WTC11 (cell line): ENCODE results near the gene CHKA. TPM values are rescaled to one million over a fixed set of nuclear protein-coding genes. Genes with fewer than 3 reads are reported as not detected.
A peak's percentile ranks its signal among the peaks of the same experiment; 100 is the strongest.

ENCODE experiments used
- ATAC-seq: fragments of 200-7000 bp; cut with Tn5 transposase; 2 replicates; pipeline ENCODE4 v1.10.0; 2021; ENCODE audit warnings: mild to moderate bottlenecking, moderate library complexity
- CTCF ChIA-PET: fragments of 300-600 bp; sonication (Branson Sonifier 250); formaldehyde crosslinking; loops from one replicate; lab custom pipeline; 2021; ENCODE audit warnings: antibody characterized with exemption; lab: Charles Lee
- POLR2A ChIA-PET: fragments of 350-600 bp; sonication (Branson Sonifier 250); formaldehyde crosslinking; loops from one replicate; lab custom pipeline; 2021; ENCODE audit warnings: antibody characterized with exemption; lab: Charles Lee
- DNase-seq: peaks from one replicate; pipeline ENCODE4 v3.0.0; 2021; ENCODE audit warnings: low spot score
- H3K27ac Mint-ChIP-seq: 2 replicates; pipeline ENCODE4 v1.8.0; 2021; ENCODE audit warnings: mixed read lengths
- H3K27me3 Mint-ChIP-seq: 2 replicates; pipeline ENCODE4 v1.8.0; 2021; ENCODE audit warnings: low read depth, mild to moderate bottlenecking, moderate library complexity, mixed read lengths
- H3K36me3 Mint-ChIP-seq: 2 replicates; pipeline ENCODE4 v1.8.0; 2021; ENCODE audit warnings: mixed read lengths
- H3K4me1 Mint-ChIP-seq: 2 replicates; pipeline ENCODE4 v1.8.0; 2022; ENCODE audit warnings: mixed read lengths
- H3K4me3 Mint-ChIP-seq: 2 replicates; pipeline ENCODE4 v1.8.0; 2021; ENCODE audit warnings: mild to moderate bottlenecking, moderate library complexity, mixed read lengths
- H3K9me3 Mint-ChIP-seq: 2 replicates; pipeline ENCODE4 v1.8.0; 2021; ENCODE audit warnings: mixed read lengths
- CTCF ChIP-seq: fragments of 200-600 bp; IDR thresholded peaks from 2 replicates; pipeline ENCODE4 v1.8.0; 2022; ENCODE audit warnings: antibody characterized with exemption
- ELF4 ChIP-seq: sonication (generic); formaldehyde crosslinking; IDR thresholded peaks from 2 replicates; pipeline ENCODE4 v1.8.1; 2022; ENCODE audit warnings: low read depth, mild to moderate bottlenecking, moderate library complexity, missing genetic modification reagents
- GRHL2 ChIP-seq: fragments of 250-450 bp; sonication (Bioruptor Pico); IDR thresholded peaks from 2 replicates; pipeline ENCODE4 v1.8.0; 2022; ENCODE audit warnings: mild to moderate bottlenecking, moderate library complexity; ENCODE audit not compliant: insufficient replicate concordance, severe bottlenecking
- NFATC4 ChIP-seq: fragments of 250-450 bp; sonication (Bioruptor Pico); IDR thresholded peaks from 2 replicates; pipeline ENCODE4 v1.9.0; 2021; ENCODE audit warnings: mild to moderate bottlenecking
- ZNF138 ChIP-seq: sonication (generic); formaldehyde crosslinking; conservative IDR thresholded peaks from 2 replicates; pipeline ENCODE4 v1.8.1; 2022; ENCODE audit warnings: mild to moderate bottlenecking, moderate library complexity, missing genetic modification reagents
- ZNF317 ChIP-seq: sonication (generic); formaldehyde crosslinking; IDR thresholded peaks from 2 replicates; pipeline ENCODE4 v1.8.1; 2023; ENCODE audit warnings: low read depth, mild to moderate bottlenecking, moderate library complexity, missing genetic modification reagents, borderline replicate concordance
- ZNF396 ChIP-seq: fragments of 250-450 bp; sonication (Bioruptor Pico); IDR thresholded peaks from 2 replicates; pipeline ENCODE4 v1.8.0; 2021; ENCODE audit warnings: mild to moderate bottlenecking, moderate library complexity, borderline replicate concordance
- ZNF423 ChIP-seq: fragments of 250-450 bp; sonication (Bioruptor Pico); IDR thresholded peaks from 2 replicates; pipeline ENCODE4 v2.1.2; 2022; ENCODE audit warnings: mild to moderate bottlenecking, moderate library complexity
- ZNF425 ChIP-seq: fragments of 250-450 bp; sonication (Bioruptor Pico); conservative IDR thresholded peaks from 2 replicates; pipeline ENCODE4 v1.9.0; 2021; ENCODE audit warnings: mild to moderate bottlenecking
- total RNA-seq: library from RNA; stranded (reverse); gene quantifications from 3 replicates; pipeline ENCODE4 v1.2.3, GENCODE V29; 2021
- TF ChIP-seq, protein P1 (sequence below): sonication (generic); formaldehyde crosslinking; IDR thresholded peaks from 2 replicates; pipeline ENCODE4 v1.8.1; 2022; ENCODE audit warnings: mild to moderate bottlenecking, moderate library complexity, missing genetic modification reagents
- TF ChIP-seq, protein P2 (sequence below): sonication (generic); formaldehyde crosslinking; conservative IDR thresholded peaks from 2 replicates; pipeline ENCODE4 v1.8.1; 2022; ENCODE audit warnings: mild to moderate bottlenecking, missing genetic modification reagents
- TF ChIP-seq, protein P3 (sequence below): sonication (generic); formaldehyde crosslinking; IDR thresholded peaks from 2 replicates; pipeline ENCODE4 v1.8.0; 2022; ENCODE audit warnings: missing genetic modification reagents
- TF ChIP-seq, protein P4 (sequence below): sonication (generic); formaldehyde crosslinking; IDR thresholded peaks from 2 replicates; pipeline ENCODE4 v1.8.1; 2023; ENCODE audit warnings: mild to moderate bottlenecking, missing genetic modification reagents

Gene CHKA
- total RNA-seq, 1 experiment from 2014 or later = 76.1 TPM

DNA sequence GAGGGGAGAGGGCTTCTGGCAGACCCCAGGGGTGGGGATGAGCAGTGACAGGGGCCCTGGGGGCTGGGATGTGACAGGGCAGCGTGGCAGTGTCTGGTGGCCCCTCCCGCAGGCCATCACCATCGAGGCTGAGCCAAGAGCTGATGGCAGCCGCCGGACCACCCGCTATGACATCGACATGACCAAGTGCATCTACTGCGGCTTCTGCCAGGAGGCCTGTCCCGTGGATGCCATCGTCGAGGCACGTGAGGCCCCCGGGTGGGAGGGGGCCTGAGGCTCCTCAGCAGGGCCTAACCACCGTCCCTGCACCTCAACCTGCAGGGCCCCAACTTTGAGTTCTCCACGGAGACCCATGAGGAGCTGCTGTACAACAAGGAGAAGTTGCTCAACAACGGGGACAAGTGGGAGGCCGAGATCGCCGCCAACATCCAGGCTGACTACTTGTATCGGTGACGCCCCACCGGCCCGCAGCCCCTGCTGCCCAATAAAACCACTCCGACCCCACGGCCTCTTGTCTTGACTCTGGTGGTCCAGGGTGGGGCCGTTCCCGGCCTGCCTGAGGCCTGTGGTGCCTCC lies 85.0 kb downstream of the CHKA start:
- CTCF ChIA-PET = interaction anchor here (0.9 to 1.1 kb wide), 2 partner anchors 12 to 14 kb away, joined by 3 read pairs; no protein-coding TSS in a partner anchor
- H3K4me1 Mint-ChIP-seq = peaks cover 19% of the 10 kb centered on the region
- POLR2A ChIA-PET = no interaction called here
- H3K4me3 Mint-ChIP-seq = no peak overlapping the region
- H3K9me3 Mint-ChIP-seq = no peaks in the 10 kb centered on the region
- no peak overlapping the region for H3K27ac Mint-ChIP-seq
- TF ChIP-seq ZNF317 (CRISPR knock-in tag) = no peak
- 0 out of 2 replicates have a peak, but pooled peaks have one; percentile 47 for TF ChIP-seq NFATC4 (CRISPR knock-in tag)
- ATAC-seq (no peak), DNase-seq (no peak)
- H3K36me3 Mint-ChIP-seq = peaks cover 9% of the 10 kb centered on the region
- no peaks in the 10 kb centered on the region for H3K27me3 Mint-ChIP-seq

DNA sequence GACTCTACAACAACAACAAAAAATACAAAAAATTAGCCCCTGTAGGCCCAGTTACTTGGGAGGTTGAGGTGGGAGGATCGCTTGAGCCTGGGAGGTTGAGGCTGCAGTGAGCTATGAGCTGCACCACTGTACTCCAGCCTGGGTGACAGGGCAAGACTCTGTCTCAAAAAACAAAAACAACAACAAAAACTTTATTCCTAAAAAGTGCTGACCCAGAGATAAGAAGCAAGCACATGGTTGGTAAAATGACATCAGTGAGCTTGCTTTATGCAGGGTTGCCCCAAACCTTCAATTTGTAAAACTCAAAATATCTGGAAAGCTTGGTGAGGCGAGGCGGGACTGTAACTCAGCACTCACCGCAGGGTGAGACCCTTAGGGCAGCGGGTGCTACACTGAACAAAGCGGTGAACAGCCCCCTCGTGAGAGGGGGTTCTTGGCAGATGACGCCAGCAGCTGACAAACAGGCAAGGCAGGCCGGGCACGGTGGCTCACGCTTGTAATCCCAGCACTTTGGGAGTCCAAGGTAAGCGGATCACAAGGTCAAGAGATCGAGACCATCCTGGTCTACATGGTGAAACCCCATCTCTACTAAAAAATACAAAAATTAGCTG lies 85.8 kb downstream of the CHKA start:
- peaks cover 19% of the 10 kb centered on the region for H3K4me1 Mint-ChIP-seq
- no peak for ATAC-seq
- POLR2A ChIA-PET = no interaction called here
- H3K27ac Mint-ChIP-seq = no peak overlapping the region
- no peak overlapping the region for H3K4me3 Mint-ChIP-seq
- no peak for DNase-seq
- peaks cover 9% of the 10 kb centered on the region for H3K36me3 Mint-ChIP-seq
- CTCF ChIA-PET = interaction anchor here (0.5 to 1.1 kb wide), 2 partner anchors 14 to 147 kb away, joined by 3 to 4 read pairs; no protein-coding TSS in a partner anchor
- no peak for TF ChIP-seq ZNF425 (CRISPR knock-in tag)
- TF ChIP-seq ELF4 (CRISPR knock-in tag) = no peak
- no peak for TF ChIP-seq GRHL2
- TF ChIP-seq ZNF138 = no peak
- no peak for TF ChIP-seq ZNF423 (CRISPR knock-in tag)
- TF ChIP-seq ZNF396 (CRISPR knock-in tag) = no peak
- TF ChIP-seq, protein P1, sequence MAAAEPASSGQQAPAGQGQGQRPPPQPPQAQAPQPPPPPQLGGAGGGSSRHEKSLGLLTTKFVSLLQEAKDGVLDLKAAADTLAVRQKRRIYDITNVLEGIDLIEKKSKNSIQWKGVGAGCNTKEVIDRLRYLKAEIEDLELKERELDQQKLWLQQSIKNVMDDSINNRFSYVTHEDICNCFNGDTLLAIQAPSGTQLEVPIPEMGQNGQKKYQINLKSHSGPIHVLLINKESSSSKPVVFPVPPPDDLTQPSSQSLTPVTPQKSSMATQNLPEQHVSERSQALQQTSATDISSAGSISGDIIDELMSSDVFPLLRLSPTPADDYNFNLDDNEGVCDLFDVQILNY = no peak
- no peaks in the 10 kb centered on the region for H3K9me3 Mint-ChIP-seq
- no peaks in the 10 kb centered on the region for H3K27me3 Mint-ChIP-seq

GRCh38 chr11:68033708-68034045 lies 87.5 kb downstream of the CHKA start:
- POLR2A ChIA-PET = no interaction called here
- no peak for DNase-seq
- Mint-ChIP-seq H3K27ac (no peak overlapping the region), H3K36me3 (peaks cover 9% of the 10 kb centered on the region), H3K27me3 (no peaks in the 10 kb centered on the region), H3K9me3 (no peaks in the 10 kb centered on the region), H3K4me1 (peaks cover 22% of the 10 kb centered on the region), H3K4me3 (no peak overlapping the region)
- ATAC-seq = no peak
- CTCF ChIA-PET = no interaction called here
- TF ChIP-seq ZNF138 (no peak), CTCF (no peak)
- TF ChIP-seq, protein P2, sequence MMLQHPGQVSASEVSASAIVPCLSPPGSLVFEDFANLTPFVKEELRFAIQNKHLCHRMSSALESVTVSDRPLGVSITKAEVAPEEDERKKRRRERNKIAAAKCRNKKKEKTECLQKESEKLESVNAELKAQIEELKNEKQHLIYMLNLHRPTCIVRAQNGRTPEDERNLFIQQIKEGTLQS = no peak
- TF ChIP-seq, protein P3, sequence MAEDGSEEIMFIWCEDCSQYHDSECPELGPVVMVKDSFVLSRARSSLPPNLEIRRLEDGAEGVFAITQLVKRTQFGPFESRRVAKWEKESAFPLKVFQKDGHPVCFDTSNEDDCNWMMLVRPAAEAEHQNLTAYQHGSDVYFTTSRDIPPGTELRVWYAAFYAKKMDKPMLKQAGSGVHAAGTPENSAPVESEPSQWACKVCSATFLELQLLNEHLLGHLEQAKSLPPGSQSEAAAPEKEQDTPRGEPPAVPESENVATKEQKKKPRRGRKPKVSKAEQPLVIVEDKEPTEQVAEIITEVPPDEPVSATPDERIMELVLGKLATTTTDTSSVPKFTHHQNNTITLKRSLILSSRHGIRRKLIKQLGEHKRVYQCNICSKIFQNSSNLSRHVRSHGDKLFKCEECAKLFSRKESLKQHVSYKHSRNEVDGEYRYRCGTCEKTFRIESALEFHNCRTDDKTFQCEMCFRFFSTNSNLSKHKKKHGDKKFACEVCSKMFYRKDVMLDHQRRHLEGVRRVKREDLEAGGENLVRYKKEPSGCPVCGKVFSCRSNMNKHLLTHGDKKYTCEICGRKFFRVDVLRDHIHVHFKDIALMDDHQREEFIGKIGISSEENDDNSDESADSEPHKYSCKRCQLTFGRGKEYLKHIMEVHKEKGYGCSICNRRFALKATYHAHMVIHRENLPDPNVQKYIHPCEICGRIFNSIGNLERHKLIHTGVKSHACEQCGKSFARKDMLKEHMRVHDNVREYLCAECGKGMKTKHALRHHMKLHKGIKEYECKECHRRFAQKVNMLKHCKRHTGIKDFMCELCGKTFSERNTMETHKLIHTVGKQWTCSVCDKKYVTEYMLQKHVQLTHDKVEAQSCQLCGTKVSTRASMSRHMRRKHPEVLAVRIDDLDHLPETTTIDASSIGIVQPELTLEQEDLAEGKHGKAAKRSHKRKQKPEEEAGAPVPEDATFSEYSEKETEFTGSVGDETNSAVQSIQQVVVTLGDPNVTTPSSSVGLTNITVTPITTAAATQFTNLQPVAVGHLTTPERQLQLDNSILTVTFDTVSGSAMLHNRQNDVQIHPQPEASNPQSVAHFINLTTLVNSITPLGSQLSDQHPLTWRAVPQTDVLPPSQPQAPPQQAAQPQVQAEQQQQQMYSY (CRISPR knock-in tag) = no peak
- TF ChIP-seq, protein P4, sequence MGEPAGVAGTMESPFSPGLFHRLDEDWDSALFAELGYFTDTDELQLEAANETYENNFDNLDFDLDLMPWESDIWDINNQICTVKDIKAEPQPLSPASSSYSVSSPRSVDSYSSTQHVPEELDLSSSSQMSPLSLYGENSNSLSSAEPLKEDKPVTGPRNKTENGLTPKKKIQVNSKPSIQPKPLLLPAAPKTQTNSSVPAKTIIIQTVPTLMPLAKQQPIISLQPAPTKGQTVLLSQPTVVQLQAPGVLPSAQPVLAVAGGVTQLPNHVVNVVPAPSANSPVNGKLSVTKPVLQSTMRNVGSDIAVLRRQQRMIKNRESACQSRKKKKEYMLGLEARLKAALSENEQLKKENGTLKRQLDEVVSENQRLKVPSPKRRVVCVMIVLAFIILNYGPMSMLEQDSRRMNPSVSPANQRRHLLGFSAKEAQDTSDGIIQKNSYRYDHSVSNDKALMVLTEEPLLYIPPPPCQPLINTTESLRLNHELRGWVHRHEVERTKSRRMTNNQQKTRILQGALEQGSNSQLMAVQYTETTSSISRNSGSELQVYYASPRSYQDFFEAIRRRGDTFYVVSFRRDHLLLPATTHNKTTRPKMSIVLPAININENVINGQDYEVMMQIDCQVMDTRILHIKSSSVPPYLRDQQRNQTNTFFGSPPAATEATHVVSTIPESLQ (CRISPR knock-in tag) = no peak
